Measurements from ENCODE around the gene VPS4B.

GRCh38 chr18:63402246-63403162, 19.8 kb downstream of the VPS4B start:
- TF ChIP-seq CTCF (IDR thresholded peaks at IDR 0.05) (no peak), POLR2A (IDR thresholded peaks at IDR 0.05) (no peak), POLR2AphosphoS5 (IDR thresholded peaks at IDR 0.05) (no peak)

Measured in breast epithelium (tissue), 3 donors.